Testis (tissue), 2 donors: Measurements from ENCODE around the gene ATP1A1.

Source experiments
- CTCF ChIP-seq, 3 experiments: fragments of 450-650 bp in 2 of 3; fragments of 200-600 bp in 1 of 3; sonication (generic) in 1 of 3; IDR thresholded peaks; one replicate each; pipeline ENCODE4 v1.5.1; 2016 to 2019; ENCODE audit warnings: antibody characterized with exemption in 3 of 3, mild to moderate bottlenecking in 2 of 3, moderate library complexity in 1 of 3
- POLR2A ChIP-seq: fragments of 450-650 bp; IDR thresholded peaks from one replicate; pipeline ENCODE4 v1.6.1; 2017; ENCODE audit warnings: antibody characterized with exemption, mild to moderate bottlenecking, moderate library complexity

GRCh38 chr1:116334868-116335635 is 38.0 kb upstream of the ATP1A1 start:
- TF ChIP-seq CTCF (IDR thresholded peaks at IDR 0.05) (no peak), POLR2A (no peak)
